ENCODE results near the gene SAPCD1.

The SAPCD1 gene

DNA sequence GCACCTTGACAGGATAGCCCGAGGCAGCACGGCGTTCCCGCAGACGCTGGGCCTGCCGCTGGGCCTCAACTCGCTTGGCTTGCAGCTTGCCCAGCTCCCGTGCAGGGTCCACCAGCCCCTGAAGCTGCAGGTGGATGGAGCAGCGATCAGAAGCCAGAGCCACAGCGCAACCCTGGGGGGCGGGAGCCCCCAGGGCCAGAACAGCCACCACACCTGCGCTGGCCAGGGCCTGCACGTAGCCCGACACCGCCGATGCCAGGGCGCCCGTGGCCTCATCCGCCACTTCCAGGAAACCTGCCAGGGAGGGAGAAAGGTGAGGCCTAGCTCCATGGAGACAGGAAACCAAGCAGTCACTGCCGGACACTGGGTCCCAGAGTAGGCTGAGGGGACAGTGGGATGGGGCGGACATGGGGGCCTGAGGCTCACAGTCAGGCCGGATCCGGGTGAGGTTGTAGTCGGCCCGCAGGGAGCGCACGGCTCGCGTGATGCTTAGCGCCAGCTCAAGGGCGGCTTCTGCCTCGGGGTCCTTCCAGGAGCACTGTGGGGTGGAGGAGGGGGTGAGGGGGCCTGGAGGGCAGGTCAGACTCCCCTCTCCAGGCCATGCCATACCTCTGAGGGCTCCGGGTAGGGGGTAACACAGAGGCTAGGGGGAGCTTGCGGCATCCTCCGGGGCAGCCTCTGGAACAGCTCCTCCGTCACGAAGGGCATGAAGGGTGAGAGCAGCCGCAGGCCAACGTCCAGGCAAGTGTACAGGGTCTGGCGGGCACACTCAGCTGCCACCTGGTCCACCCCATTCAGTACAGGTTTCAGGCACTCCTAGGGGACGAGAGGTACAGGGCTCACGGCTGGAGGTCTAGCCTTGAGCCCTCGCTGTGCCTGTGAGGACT is 16.8 kb downstream of the SAPCD1 start:
- H3K27ac ChIP-seq: 0 out of 2 replicates have a peak overlapping the region, but pooled peaks have one; percentile 81

DNA sequence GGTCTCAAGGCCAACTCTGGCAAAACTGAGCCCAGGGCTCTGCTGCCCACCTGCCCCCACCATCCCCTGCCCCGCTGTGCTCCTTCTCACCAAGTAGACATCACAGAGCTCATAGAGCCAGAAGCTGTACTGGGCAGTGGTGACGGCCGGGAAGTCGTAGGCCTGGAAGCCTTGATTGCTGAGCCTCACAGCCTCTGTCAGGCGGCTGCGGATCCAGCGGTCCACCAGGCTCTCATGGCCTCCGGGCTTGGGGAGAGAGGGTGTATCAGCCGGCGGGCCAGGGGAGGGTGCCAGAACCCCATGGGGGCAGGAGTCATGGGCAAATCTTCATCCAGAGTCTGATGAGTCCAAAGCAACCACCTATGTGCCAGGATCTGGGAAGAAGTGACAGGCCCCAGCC is 17.5 kb downstream of the SAPCD1 start:
- H3K27ac ChIP-seq: no peak overlapping the region
- TF ChIP-seq, protein P1, sequence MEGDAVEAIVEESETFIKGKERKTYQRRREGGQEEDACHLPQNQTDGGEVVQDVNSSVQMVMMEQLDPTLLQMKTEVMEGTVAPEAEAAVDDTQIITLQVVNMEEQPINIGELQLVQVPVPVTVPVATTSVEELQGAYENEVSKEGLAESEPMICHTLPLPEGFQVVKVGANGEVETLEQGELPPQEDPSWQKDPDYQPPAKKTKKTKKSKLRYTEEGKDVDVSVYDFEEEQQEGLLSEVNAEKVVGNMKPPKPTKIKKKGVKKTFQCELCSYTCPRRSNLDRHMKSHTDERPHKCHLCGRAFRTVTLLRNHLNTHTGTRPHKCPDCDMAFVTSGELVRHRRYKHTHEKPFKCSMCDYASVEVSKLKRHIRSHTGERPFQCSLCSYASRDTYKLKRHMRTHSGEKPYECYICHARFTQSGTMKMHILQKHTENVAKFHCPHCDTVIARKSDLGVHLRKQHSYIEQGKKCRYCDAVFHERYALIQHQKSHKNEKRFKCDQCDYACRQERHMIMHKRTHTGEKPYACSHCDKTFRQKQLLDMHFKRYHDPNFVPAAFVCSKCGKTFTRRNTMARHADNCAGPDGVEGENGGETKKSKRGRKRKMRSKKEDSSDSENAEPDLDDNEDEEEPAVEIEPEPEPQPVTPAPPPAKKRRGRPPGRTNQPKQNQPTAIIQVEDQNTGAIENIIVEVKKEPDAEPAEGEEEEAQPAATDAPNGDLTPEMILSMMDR (IDR thresholded peaks at IDR 0.05): no peak
- no peak for TF ChIP-seq ZFX (IDR thresholded peaks at IDR 0.05; ENCODE audit: borderline replicate concordance)

More for the DNA sequence above, 16.8 kb downstream of the SAPCD1 start:
- TF ChIP-seq, protein P1 (IDR thresholded peaks at IDR 0.05): no peak
- TF ChIP-seq ZFX (IDR thresholded peaks at IDR 0.05; ENCODE audit: borderline replicate concordance): no peak

DNA sequence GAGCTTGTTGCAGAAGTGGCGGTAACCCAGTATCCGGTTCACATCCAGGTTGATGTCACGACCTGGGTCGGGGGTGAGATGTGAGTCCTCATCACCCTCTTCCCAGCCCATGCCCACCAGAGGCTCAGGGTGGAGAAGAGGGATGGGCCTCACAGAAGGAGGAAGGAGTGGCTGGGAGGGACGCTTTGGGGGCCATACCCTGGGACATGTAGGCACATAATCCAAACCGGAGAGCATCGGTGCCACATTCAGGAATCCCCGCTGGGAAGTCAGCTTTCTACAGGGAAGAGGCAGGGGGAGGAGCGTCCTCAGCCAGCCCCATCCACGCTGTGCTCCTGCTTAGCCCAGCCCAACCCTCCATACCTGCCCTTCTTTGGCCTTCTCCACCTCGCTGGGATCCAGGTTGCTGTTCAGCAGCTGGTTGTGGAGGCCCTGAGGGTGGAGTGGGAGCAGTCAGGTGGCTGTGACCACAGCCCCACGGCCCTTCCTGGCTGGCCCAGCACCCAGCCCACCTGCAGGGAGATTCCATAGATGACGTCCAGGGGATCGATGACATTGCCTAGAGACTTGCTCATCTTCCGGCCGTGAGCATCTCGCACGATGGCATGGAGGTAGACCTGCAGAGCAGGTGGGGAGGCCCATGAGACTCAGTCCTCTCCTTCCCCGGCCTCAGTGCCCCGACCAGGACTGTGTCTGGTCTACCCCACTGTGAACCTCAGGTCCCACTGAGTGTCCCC is 18.2 kb downstream of the SAPCD1 start:
- TF ChIP-seq, protein P1 (IDR thresholded peaks at IDR 0.05): no peak
- TF ChIP-seq ZFX (IDR thresholded peaks at IDR 0.05; ENCODE audit: borderline replicate concordance): no peak
- no peak overlapping the region for H3K27ac ChIP-seq

DNA sequence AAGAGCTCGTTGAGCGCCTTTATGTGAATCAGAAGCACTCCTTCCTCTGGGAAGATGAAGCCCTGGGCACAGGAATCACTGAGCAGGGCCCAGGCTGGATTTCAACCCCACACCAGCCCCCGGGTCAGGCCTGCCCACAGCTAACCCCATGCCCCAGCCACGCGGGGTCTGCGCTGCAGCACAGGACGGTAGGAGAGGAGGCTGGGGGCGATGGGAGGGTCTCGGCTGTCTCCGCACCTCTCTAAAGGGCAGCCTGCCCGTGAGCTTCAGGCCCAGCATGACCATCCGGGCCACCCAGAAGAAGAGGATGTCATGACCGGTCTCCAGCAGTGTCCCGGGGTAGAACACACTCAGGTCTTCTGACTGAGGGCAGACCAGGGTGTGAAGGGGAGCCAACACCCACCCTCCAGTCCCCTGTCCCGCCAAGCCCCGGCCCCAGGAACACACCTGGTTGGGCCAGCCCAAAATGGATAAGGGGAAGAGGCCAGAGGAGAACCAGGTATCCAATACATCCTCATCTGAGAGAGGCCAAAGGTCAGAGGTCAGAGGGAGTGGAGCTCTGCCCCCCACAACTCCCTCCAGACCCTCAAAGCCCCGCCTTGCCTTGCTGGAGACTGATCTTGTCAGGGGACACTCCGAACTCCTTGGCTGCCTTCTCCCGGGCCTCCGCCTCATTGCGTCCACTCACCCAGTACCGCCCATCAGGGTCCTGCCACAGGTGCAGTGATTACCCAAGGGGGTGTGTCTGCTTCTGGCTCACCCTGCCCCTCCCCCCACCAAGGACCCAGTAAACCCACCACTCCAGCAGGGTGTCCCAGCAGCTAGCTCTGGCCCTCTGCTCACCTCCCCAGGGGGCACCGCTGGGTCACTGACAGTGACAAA is 19.0 kb downstream of the SAPCD1 start:
- no peak for TF ChIP-seq ZFX (IDR thresholded peaks at IDR 0.05; ENCODE audit: borderline replicate concordance)
- TF ChIP-seq, protein P1 (IDR thresholded peaks at IDR 0.05): no peak
- no peak overlapping the region for H3K27ac ChIP-seq

DNA sequence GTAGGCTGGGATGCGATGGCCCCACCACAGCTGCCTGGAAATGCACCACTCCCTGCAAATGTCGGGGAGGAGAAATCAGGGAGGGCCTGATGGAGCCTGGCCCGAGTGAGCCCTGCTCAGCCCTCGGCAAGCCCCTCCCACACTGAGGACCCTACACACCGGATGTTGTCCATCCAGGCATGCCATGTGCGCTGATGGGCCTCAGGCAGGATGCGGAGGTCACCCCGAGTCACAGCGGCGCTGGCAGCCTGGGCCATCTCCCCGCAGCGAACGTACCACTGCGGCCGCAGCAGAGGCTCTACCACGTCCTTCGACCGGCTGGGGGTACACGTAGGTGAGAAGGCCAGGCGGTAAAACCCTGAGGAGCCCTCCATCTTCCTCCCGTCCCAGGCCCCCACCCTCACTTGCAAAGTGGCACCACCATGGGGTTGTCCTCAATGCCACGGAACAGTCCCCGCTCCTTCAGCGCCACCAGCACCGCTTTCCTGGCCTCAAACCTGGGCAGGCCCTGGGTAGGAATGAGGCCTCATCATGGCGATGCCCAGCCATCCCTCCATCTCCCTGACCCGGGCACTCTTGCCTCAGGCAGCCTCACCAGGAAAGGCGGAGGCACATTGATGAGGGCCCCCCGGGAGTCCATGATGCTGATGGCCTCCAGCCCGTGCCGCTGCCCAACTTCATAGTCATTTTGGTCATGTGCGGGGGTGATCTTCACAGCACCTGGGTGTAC is 19.8 kb downstream of the SAPCD1 start:
- TF ChIP-seq, protein P1 (IDR thresholded peaks at IDR 0.05): no peak
- no peak for TF ChIP-seq ZFX (IDR thresholded peaks at IDR 0.05; ENCODE audit: borderline replicate concordance)
- no peak overlapping the region for H3K27ac ChIP-seq

DNA sequence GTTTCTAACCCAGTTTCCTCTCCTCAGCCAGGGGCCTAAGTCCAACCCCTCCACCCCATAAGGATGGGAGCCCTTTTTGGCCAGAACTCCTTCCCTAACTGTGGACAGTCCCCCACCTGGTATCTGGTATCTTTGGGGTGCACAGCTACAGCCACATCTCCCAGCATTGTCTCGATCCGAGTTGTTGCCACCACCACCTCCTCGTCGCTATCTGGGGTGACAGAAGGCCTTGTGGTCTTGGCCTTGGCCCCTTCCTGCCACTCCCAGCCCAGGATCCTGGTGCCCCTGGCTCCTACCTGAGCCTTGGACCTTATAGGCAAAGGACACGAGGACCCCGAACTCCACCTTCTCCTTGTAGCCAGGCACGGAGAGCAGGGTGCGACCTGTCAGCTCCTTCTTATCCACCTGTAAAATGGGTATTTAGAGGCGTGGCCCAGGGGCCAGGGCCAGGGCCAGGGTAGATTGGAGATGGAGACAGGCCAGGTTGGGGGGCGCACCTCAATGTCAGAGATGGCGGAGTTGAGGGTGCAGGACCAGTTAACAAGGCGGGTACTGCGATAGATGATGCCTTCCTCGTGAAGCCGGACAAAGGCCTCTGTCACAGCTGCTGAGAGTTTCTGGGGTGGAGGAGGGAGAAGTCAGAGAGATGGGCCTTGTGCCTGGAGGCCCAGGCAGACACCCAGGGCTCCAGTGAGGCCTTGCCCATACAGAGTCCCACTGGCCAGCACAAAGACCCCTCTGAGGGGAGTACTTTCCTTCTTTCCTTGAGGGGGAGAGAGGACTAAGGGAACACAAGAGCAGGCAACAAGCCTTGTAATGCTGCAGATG is 21.9 kb downstream of the SAPCD1 start:
- no peak overlapping the region for H3K27ac ChIP-seq
- TF ChIP-seq, protein P1 (IDR thresholded peaks at IDR 0.05): no peak
- no peak for TF ChIP-seq ZFX (IDR thresholded peaks at IDR 0.05; ENCODE audit: borderline replicate concordance)

All from 22Rv1 (cell line).